ENCODE results near the gene MICAL2. TPM values are rescaled to one million over a fixed set of nuclear protein-coding genes. Genes with fewer than 3 reads are reported as not detected.

Gene MICAL2
- total RNA-seq, 2 experiments from 2014 or later = not detected

DNA sequence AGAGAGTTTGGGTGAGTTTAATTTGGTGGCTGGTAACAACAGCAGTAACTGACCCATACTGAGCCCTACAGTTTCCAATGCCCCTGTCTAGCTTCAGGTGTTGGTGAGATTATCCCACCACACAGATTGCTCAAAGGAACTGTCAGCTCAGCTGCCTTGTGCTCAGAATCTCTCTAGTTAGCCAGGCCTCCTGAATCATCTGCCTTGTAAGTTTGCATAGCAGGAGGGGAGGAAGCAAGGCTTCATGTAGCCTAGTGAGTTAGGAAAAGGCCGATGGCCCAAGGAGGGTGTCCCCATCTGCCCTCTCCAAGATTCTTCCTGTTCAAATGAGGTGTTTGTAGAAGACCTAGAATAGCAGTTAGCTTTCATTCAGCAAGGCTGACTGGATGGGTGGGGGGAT is 74.3 kb downstream of the MICAL2 start:
- intact Hi-C loops (cut with micrococcal nuclease; ENCODE audit: unreplicated experiment) = no loop called here
- ChIA-PET POLR2A (no interaction called here), CTCF (ENCODE audit: unreplicated experiment) (no interaction called here)
- Histone ChIP-seq H3K4me2 (ENCODE audit: low read length) (no peak overlapping the region), H3K9me3 (ENCODE audit: low read length) (no peaks in the 10 kb centered on the region), H3K27ac (ENCODE audit: low read depth, low read length, poor library complexity, severe bottlenecking) (no peak overlapping the region), H3K79me2 (ENCODE audit: insufficient read depth, low read depth, low read length) (no peaks in the 10 kb centered on the region), H4K20me1 (ENCODE audit: insufficient read depth, low read length) (no peaks in the 10 kb centered on the region), H3K36me3 (ENCODE audit: insufficient read depth, low read length) (no peaks in the 10 kb centered on the region), H3K9me2 (ENCODE audit: insufficient read depth, low read length) (no peaks in the 10 kb centered on the region), H3K4me1 (ENCODE audit: insufficient read depth, low read length, poor library complexity, severe bottlenecking) (no peaks in the 10 kb centered on the region), H2AFZ (ENCODE audit: low read length) (no peak overlapping the region), H3K4me3 (ENCODE audit: low read depth, low read length, poor library complexity, severe bottlenecking) (no peak overlapping the region)
- DNase-seq (ENCODE audit: low spot score) = no peak
- BruUV-seq (replicated peaks) = no TSS peak
- TF ChIP-seq, protein P1, sequence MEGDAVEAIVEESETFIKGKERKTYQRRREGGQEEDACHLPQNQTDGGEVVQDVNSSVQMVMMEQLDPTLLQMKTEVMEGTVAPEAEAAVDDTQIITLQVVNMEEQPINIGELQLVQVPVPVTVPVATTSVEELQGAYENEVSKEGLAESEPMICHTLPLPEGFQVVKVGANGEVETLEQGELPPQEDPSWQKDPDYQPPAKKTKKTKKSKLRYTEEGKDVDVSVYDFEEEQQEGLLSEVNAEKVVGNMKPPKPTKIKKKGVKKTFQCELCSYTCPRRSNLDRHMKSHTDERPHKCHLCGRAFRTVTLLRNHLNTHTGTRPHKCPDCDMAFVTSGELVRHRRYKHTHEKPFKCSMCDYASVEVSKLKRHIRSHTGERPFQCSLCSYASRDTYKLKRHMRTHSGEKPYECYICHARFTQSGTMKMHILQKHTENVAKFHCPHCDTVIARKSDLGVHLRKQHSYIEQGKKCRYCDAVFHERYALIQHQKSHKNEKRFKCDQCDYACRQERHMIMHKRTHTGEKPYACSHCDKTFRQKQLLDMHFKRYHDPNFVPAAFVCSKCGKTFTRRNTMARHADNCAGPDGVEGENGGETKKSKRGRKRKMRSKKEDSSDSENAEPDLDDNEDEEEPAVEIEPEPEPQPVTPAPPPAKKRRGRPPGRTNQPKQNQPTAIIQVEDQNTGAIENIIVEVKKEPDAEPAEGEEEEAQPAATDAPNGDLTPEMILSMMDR (conservative IDR thresholded peaks at IDR 0.05; ENCODE audit: low read length) = no peak
- no peak for TF ChIP-seq EZH2phosphoT487 (IDR thresholded peaks at IDR 0.05; ENCODE audit: borderline replicate concordance, low read depth, low read length)

DNA sequence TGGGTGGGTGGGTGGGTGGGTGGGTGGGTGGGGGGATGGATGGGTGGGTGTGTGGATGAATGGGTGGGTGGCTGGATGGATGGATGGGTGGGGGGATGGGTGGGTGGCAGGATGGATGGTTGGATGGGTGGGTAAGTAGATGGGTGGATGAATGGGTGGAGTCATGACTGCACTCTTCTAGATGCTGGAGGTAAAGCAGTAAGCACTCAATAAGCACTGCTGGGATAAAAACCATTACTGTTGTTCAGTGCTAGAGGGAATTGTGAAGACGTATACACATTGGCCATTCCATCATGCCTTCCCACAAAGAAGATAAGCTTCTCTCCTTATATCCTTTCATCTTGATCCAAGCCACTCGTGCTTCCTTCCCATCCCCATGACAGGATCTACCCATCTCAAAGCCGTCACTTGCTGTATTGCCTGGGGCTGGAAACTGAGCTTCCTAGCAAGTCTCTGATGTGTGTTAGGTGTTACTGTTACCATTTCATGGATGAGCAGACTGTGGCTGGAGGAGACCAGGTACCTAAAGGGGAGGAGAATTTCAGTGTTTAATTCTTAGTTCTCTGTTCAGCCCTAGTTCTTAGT is 74.8 kb downstream of the MICAL2 start:
- no peak overlapping the region for H2AFZ ChIP-seq (ENCODE audit: low read length)
- H3K4me3 ChIP-seq (ENCODE audit: low read depth, low read length, poor library complexity, severe bottlenecking) = no peak overlapping the region
- CTCF ChIA-PET (ENCODE audit: unreplicated experiment) = no interaction called here
- H3K4me1 ChIP-seq (ENCODE audit: insufficient read depth, low read length, poor library complexity, severe bottlenecking) = no peaks in the 10 kb centered on the region
- no peaks in the 10 kb centered on the region for H3K36me3 ChIP-seq (ENCODE audit: insufficient read depth, low read length)
- no peaks in the 10 kb centered on the region for H3K79me2 ChIP-seq (ENCODE audit: insufficient read depth, low read depth, low read length)
- intact Hi-C loops (cut with micrococcal nuclease; ENCODE audit: unreplicated experiment) = no loop called here
- no peak for DNase-seq (ENCODE audit: low spot score)
- POLR2A ChIA-PET = no interaction called here
- H3K9me2 ChIP-seq (ENCODE audit: insufficient read depth, low read length) = no peaks in the 10 kb centered on the region
- H3K27ac ChIP-seq (ENCODE audit: low read depth, low read length, poor library complexity, severe bottlenecking) = no peak overlapping the region
- H3K4me2 ChIP-seq (ENCODE audit: low read length) = no peak overlapping the region
- H4K20me1 ChIP-seq (ENCODE audit: insufficient read depth, low read length) = no peaks in the 10 kb centered on the region
- no peaks in the 10 kb centered on the region for H3K9me3 ChIP-seq (ENCODE audit: low read length)
- no TSS peak for BruUV-seq (replicated peaks)
- TF ChIP-seq EZH2phosphoT487 (IDR thresholded peaks at IDR 0.05; ENCODE audit: borderline replicate concordance, low read depth, low read length) = no peak
- TF ChIP-seq, protein P1 (conservative IDR thresholded peaks at IDR 0.05; ENCODE audit: low read length) = no peak

DNA sequence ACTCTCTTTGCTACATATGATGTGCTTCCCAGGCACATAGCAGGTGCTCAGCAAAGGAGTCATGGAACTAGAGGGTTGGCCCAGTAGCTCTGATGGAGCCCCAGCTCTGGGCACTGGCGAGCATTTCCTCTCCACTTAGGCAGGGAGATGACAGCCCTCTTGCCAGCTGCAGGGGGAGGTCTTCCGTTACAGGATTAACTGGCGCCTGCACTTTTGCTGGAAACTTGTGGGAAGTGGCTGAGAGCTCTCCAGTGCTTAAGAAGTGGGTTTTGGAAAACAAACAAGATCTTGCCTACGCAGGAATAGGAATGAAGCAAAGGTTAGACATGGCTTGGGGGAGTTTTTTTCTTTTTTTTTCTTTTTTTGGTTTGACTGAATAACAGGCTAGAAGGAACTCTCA is 75.5 kb downstream of the MICAL2 start:
- ChIA-PET POLR2A (no interaction called here), CTCF (ENCODE audit: unreplicated experiment) (no interaction called here)
- H2AFZ ChIP-seq (ENCODE audit: low read length) = no peak overlapping the region
- H3K4me1 ChIP-seq (ENCODE audit: insufficient read depth, low read length, poor library complexity, severe bottlenecking) = no peaks in the 10 kb centered on the region
- intact Hi-C loops (cut with micrococcal nuclease; ENCODE audit: unreplicated experiment) = no loop called here
- H3K36me3 ChIP-seq (ENCODE audit: insufficient read depth, low read length) = no peaks in the 10 kb centered on the region
- TF ChIP-seq, protein P1 (conservative IDR thresholded peaks at IDR 0.05; ENCODE audit: low read length) = no peak
- no peak for TF ChIP-seq EZH2phosphoT487 (IDR thresholded peaks at IDR 0.05; ENCODE audit: borderline replicate concordance, low read depth, low read length)
- no peak overlapping the region for H3K4me3 ChIP-seq (ENCODE audit: low read depth, low read length, poor library complexity, severe bottlenecking)
- no peaks in the 10 kb centered on the region for H3K9me2 ChIP-seq (ENCODE audit: insufficient read depth, low read length)
- H4K20me1 ChIP-seq (ENCODE audit: insufficient read depth, low read length) = no peaks in the 10 kb centered on the region
- no peak overlapping the region for H3K27ac ChIP-seq (ENCODE audit: low read depth, low read length, poor library complexity, severe bottlenecking)
- BruUV-seq (replicated peaks) = no TSS peak
- no peaks in the 10 kb centered on the region for H3K79me2 ChIP-seq (ENCODE audit: insufficient read depth, low read depth, low read length)
- no peaks in the 10 kb centered on the region for H3K9me3 ChIP-seq (ENCODE audit: low read length)
- DNase-seq (ENCODE audit: low spot score) = no peak
- H3K4me2 ChIP-seq (ENCODE audit: low read length) = no peak overlapping the region

Data from OCI-LY7 (cell line).